Esophagus (tissue), 2 donors: Measurements from ENCODE around the gene TNXB. TPM values are rescaled to one million over a fixed set of nuclear protein-coding genes. Genes with fewer than 3 reads are reported as not detected.
"Not testable (repeated sequence)": the region's sequence is repeated elsewhere in the genome, so short reads cannot be mapped to it uniquely, and the experiment has no call there.

ENCODE experiments used
- H3K27ac ChIP-seq, 2 donors: one replicate each; pipeline ENCODE4 v1.5.1; 2013; ENCODE audit warnings: low read depth in 2 of 2, mild to moderate bottlenecking in 2 of 2, inconsistent platforms in 1 of 2, low read length in 1 of 2, moderate library complexity in 1 of 2
- H3K27me3 ChIP-seq, 2 donors: one replicate each; pipeline ENCODE4 v1.6.1; 2013; ENCODE audit warnings: low read length in 2 of 2, control low read depth in 1 of 2, mild to moderate bottlenecking in 1 of 2; ENCODE audit not compliant: insufficient read depth in 2 of 2, control insufficient read depth in 1 of 2
- H3K36me3 ChIP-seq, 2 donors: one replicate each; pipeline ENCODE4 v1.6.1; 2013; ENCODE audit warnings: low read length in 1 of 2; ENCODE audit not compliant: control insufficient read depth in 2 of 2, insufficient read depth in 2 of 2
- H3K4me1 ChIP-seq, 2 donors: one replicate each; pipeline ENCODE4 v1.6.1; 2013; ENCODE audit warnings: low read length in 1 of 2; ENCODE audit not compliant: control insufficient read depth in 2 of 2, insufficient read depth in 2 of 2
- H3K4me3 ChIP-seq, 2 donors: one replicate each; pipeline ENCODE4 v1.5.1; 2013; ENCODE audit warnings: low read length in 2 of 2, mild to moderate bottlenecking in 2 of 2, low read depth in 1 of 2, moderate library complexity in 1 of 2
- H3K9me3 ChIP-seq, 2 donors: one replicate each; pipeline ENCODE4 v1.6.1; 2013; ENCODE audit warnings: mild to moderate bottlenecking in 2 of 2, low read depth in 1 of 2, low read length in 1 of 2, moderate library complexity in 1 of 2; ENCODE audit not compliant: control insufficient read depth in 2 of 2, insufficient read depth in 1 of 2
- WGBS, 2 donors: extraction: QIAGEN DNeasy Blood & Tissue Kit; methylation state at CpG; one replicate each; pipeline ENCODE4 v1.1.7; 2013; 5-methylcytosine and 5-hydroxymethylcytosine counted together
- polyA plus RNA-seq, 2 donors: library from polyadenylated mRNA; stranded (reverse); fragments of 200-250 nt; gene quantifications; one replicate each; pipeline ENCODE4 v1.2.3, GENCODE V29; 2013
- donor health status: healthy with polysubstance abuse.
- donor health status: Bipolar disorder and iron deficiency.

The TNXB gene
- polyA plus RNA-seq, 2 donors, result 14.8 to 15.5 TPM

DNA sequence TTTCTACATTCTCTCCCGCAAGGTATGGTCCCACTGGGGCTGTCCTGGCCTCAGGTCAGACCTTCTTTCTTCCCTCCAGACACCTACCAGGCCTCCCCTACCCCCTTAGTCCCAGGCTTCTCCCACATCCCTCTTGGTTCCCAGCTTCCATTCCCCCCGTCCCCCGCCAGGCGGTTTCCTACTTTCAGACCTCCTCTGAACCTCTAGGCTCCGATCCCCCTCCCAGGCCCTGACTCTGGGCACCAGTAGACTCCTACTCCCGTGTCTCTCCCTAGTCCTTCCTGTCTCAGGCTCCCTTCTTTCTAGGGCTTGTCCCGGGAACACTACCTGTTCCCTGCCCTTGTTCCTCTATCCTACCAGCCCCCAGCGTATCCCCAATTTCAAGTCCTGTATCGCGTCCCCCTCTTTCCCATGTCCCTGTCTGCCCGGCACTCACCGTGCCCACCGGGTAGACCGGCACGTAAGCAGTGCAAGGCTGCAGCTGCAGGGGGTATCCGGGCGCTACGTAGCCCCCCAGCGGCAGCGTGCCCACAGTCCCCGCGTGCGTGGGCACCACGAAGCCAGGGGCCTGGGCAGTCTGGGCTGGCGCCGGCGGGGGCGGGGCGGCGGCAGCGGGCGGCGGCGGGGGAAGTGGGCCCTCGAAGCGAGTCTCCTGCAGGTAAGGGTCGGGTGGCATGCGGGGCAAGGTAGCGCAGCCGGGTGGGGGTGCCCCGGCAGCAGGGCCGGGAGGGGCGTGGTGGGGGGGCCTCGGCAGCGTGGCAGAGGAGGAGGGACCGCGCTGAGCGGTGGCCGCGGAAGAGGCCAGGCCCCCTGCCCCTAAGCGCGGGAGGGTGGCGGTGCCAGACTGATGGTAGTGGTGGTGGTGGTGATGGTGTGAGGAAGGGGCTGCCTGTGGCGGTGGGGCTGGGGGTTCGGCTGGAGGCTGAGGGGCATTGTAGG is 41.1 kb upstream of the TNXB start:
- WGBS, 2 donors, result 56 to 63% methylated on average over 44 to 55 of the region's 55 CpGs
- Histone ChIP-seq H3K36me3 (peaks cover 0 to 1% of the 10 kb centered on the region in 2 donors), H3K9me3 (no peaks in the 10 kb centered on the region), H3K4me3 (no peak overlapping the region), H3K27me3 (no peaks in the 10 kb centered on the region), H3K27ac (no peak overlapping the region), H3K4me1 (peaks cover 3 to 4% of the 10 kb centered on the region in 2 donors)

DNA sequence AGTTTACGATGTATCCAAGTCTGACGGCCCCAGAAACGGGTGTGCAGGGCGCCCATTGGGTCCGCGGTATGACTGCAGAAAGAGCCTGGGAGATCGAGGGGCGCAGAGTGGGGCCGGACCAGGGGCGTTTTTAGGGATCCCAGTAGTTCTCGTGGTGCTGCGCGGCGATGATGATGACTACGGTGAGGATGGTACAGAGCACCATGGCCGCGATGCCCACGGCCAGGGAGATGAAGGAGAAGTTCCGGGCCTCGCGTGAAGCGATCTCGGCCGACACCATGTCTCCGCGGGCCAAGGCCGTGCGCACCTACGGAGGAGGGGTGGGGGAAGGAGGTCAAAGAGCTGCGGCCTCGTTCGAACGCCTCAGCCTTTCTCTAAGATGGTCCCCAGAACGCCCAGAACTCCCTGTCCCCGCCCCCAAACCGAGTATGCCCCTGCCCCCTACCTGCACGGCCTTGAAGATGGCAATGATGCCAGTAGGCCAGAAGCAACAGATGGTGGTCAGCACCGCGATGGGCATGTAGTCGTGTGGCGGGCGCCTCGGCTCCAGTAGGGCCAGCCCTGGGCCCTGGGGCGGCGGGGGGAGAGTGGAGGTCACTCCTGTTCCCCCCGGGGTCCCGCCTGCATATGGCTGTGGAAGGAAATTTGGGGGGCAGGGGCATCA is 40.1 kb upstream of the TNXB start:
- 50 to 56% methylated on average over 46 to 47 of the region's 47 CpGs for WGBS, 2 donors
- Histone ChIP-seq H3K27ac (no peak overlapping the region), H3K4me3 (peak overlapping the region; percentile 38 to 60), H3K36me3 (no peaks in the 10 kb centered on the region), H3K4me1 (peaks cover 0 to 3% of the 10 kb centered on the region in 2 donors), H3K9me3 (no peaks in the 10 kb centered on the region), H3K27me3 (no peaks in the 10 kb centered on the region)

DNA sequence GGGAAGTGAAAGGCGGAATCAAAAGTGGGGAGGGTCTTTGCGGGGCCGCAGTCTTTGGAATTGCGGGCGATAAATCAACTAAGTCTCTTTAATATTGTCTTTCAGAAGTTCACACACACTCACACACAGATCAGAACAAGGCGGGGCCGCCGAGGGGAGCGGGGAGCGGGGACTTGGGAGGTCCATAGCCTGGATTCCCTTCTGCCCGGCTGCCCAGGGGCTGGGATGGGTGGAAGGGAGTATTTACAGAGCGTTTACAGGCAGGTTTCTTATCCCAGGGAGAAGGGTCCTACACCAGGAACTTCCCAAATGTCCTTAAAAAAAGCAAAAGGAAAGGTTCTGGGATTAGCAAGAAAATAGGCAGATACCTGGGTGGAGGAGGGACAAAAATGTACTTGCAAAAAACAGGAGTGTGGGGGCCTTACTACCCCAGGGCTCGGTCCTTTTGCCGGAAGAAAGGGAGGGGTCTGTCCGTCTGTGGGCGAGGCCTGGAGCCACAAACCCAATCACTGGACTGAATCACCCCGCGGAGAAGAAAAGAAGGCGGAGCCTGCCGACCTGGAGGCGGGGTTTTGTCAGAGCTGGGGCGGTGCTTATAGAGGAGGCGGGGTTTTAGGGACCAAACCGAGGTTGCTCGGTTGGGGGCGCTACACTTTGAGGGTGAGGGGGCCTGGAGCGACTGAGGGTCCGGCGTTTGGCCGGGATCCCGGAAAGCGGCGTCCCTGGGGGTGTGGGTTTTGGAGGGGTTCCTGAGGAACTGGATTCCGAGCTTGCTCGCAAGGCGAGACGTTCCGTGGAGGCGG is 39.4 kb upstream of the TNXB start:
- H3K27ac ChIP-seq, result peak overlapping the region in 1 of 2 donors; percentile 23
- peak overlapping the region; percentile 38 to 60 for H3K4me3 ChIP-seq
- no peaks in the 10 kb centered on the region for H3K9me3 ChIP-seq
- no peaks in the 10 kb centered on the region for H3K36me3 ChIP-seq
- peaks cover 0 to 3% of the 10 kb centered on the region in 2 donors for H3K4me1 ChIP-seq
- H3K27me3 ChIP-seq, result no peaks in the 10 kb centered on the region
- 22 to 30% methylated on average over 39 of the region's 39 CpGs for WGBS, 2 donors

GRCh38 chr6:32147401-32148132 is 38.4 kb upstream of the TNXB start:
- no peak overlapping the region for H3K4me3 ChIP-seq
- WGBS, 2 donors, result 94 to 97% methylated on average over 4 of the region's 4 CpGs

DNA sequence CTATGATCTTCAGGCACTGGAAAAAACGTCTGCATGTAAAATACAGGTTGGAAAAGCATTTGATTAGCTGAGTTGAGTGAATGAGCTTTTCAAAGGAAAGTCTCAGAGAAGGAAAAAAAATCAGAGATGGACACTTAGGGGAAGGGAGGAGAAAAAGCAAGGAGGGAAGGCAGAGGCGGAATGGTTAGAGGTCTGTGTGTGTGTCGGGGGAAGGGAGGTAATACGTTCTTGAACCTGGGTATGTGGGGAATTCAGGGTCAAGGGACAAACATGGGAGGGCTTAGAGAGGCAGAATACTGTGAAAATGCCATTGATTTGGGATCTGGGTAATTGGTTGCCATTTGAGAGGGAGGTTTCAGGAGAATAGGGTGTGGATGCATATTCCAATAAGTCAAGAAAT is 37.5 kb upstream of the TNXB start:
- no peaks in the 10 kb centered on the region for H3K4me1 ChIP-seq
- no peak overlapping the region for H3K4me3 ChIP-seq
- H3K27me3 ChIP-seq, result no peaks in the 10 kb centered on the region
- H3K27ac ChIP-seq, result no peak overlapping the region
- 52 to 59% methylated on average over 4 of the region's 4 CpGs for WGBS, 2 donors
- H3K9me3 ChIP-seq, result no peaks in the 10 kb centered on the region
- no peaks in the 10 kb centered on the region for H3K36me3 ChIP-seq

More at GRCh38 chr6:32147401-32148132, 38.4 kb upstream of the TNXB start:
- no peak overlapping the region for H3K27ac ChIP-seq
- no peaks in the 10 kb centered on the region for H3K27me3 ChIP-seq
- H3K36me3 ChIP-seq, result no peaks in the 10 kb centered on the region
- H3K4me1 ChIP-seq, result peaks cover 0 to 3% of the 10 kb centered on the region in 2 donors
- H3K9me3 ChIP-seq, result no peaks in the 10 kb centered on the region

GRCh38 chr6:32146287-32146686 is 37.1 kb upstream of the TNXB start:
- H3K27ac ChIP-seq, result no peak overlapping the region
- H3K4me1 ChIP-seq, result no peaks in the 10 kb centered on the region
- H3K27me3 ChIP-seq, result no peaks in the 10 kb centered on the region
- no peaks in the 10 kb centered on the region for H3K9me3 ChIP-seq
- no peak overlapping the region for H3K4me3 ChIP-seq
- WGBS, 2 donors, result 91 to 92% methylated on average over 1 of the region's 1 CpG
- H3K36me3 ChIP-seq, result no peaks in the 10 kb centered on the region

DNA sequence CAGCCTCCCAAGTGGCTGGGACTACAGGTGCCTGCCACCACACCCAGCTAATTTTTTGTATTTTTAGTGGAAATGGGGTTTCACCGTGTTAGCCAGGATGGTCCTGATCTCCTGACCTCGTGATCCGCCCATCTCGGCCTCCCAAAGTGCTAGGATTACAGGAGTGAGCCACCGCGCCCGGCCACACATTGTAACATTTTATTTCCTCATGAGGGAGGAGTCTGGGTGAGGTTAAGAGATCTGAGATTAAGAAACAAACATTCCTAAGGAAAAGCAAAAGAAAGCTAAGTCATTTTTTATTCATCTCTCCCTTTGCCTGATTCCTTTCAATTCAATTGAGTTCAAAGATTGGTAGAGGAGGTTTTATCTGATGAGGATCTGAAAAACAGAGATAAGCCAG is 35.1 kb upstream of the TNXB start:
- WGBS, 2 donors, result 62 to 72% methylated on average over 7 of the region's 7 CpGs
- not testable (repeated sequence) for H3K36me3 ChIP-seq, H3K9me3 ChIP-seq, H3K27ac ChIP-seq, H3K4me3 ChIP-seq, H3K4me1 ChIP-seq, H3K27me3 ChIP-seq

DNA sequence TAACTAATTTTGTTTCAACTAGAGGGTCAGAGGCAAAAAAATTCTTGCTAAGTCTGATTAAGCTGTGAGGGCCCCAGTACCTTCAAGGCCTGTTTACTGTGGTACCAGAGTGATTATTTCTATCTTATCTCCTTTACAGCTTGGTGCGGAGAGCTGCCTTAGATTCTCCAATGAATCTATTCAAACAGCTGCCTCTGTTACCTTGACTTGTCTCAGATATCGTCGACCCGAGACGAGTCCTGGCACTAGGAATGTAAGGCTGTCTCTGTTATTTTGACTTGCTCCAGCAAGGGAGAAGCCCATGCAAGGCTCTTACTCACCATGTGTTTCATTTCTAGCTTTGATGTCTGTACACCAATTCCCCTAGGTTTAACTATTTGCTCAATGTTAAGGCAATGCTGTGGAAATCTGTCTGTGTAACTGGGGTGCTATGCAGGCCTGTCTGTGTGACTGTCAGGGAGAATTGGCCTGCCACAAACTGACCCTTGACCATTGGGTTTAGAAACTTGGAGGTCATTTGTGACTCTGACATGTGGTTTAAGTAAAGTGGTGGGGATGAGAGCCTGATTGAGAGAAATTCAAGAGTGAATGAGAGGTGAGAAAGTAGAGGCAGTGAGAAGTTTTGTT is 31.4 kb upstream of the TNXB start:
- Histone ChIP-seq H3K9me3 (no peaks in the 10 kb centered on the region), H3K4me1 (no peaks in the 10 kb centered on the region), H3K36me3 (no peaks in the 10 kb centered on the region), H3K27ac (no peak overlapping the region), H3K4me3 (no peak overlapping the region), H3K27me3 (no peaks in the 10 kb centered on the region)
- WGBS, 2 donors, result 43 to 64% methylated on average over 5 of the region's 5 CpGs
